Natural killer cell (primary cell): ENCODE results near the gene KRTAP12-2. TPM values are rescaled to one million over a fixed set of nuclear protein-coding genes. Genes with fewer than 3 reads are reported as not detected.

ENCODE experiments used
- ATAC-seq, 3 donors: fragments of 150-1000 bp in 2 of 3; fragments of 200-7000 bp in 1 of 3; cut with Tn5 transposase; 1 replicate in 1 of 3; 2 replicates in 2 of 3; pipeline ENCODE4 v1.10.0; 2021; ENCODE audit warnings: mild to moderate bottlenecking in 2 of 3, moderate library complexity in 2 of 3
- DNase-seq, 2 donors: peaks; one replicate each; pipeline versions ENCODE4 v3.0.0 to v3.0.0-alpha.2; 2013 to 2021; ENCODE audit warnings: mixed read lengths in 1 of 2
- H3K27ac ChIP-seq: one replicate; pipeline ENCODE4 v1.5.1; 2013; ENCODE audit warnings: mild to moderate bottlenecking, low read length
- H3K27me3 ChIP-seq: one replicate; pipeline ENCODE4 v1.6.1; 2013; ENCODE audit warnings: low read length; ENCODE audit not compliant: control insufficient read depth, insufficient read depth
- H3K36me3 ChIP-seq: one replicate; pipeline ENCODE4 v1.6.1; 2013; ENCODE audit warnings: low read length; ENCODE audit not compliant: control insufficient read depth, insufficient read depth
- H3K4me1 ChIP-seq: one replicate; pipeline ENCODE4 v1.6.1; 2013; ENCODE audit warnings: low read length; ENCODE audit not compliant: control insufficient read depth, insufficient read depth
- H3K4me3 ChIP-seq: one replicate; pipeline ENCODE4 v1.5.1; 2013; ENCODE audit warnings: low read length
- H3K9me3 ChIP-seq: one replicate; pipeline ENCODE4 v1.6.1; 2013; ENCODE audit warnings: low read length; ENCODE audit not compliant: control insufficient read depth, insufficient read depth
- H3K27ac Mint-ChIP-seq, 2 donors: one replicate each; pipeline ENCODE4 v1.8.0; 2022; ENCODE audit warnings: mild to moderate bottlenecking in 2 of 2, mixed read lengths in 2 of 2, moderate library complexity in 1 of 2
- H3K27me3 Mint-ChIP-seq, 2 donors: one replicate each; pipeline ENCODE4 v1.8.0; 2022; ENCODE audit warnings: low read depth in 2 of 2, mixed read lengths in 2 of 2
- H3K36me3 Mint-ChIP-seq: one replicate; pipeline ENCODE4 v1.8.0; 2022; ENCODE audit warnings: mixed read lengths
- H3K4me1 Mint-ChIP-seq, 2 donors: one replicate each; pipeline ENCODE4 v1.8.0; 2022; ENCODE audit warnings: mixed read lengths in 2 of 2
- H3K4me3 Mint-ChIP-seq: one replicate; pipeline ENCODE4 v1.8.0; 2022; ENCODE audit warnings: mild to moderate bottlenecking, moderate library complexity, mixed read lengths
- H3K9me3 Mint-ChIP-seq, 2 donors: one replicate each; pipeline ENCODE4 v1.8.0; 2022; ENCODE audit warnings: mixed read lengths in 2 of 2
- CTCF ChIP-seq: fragments of 200-600 bp; IDR thresholded peaks from one replicate; pipeline ENCODE4 v1.8.0; 2022; ENCODE audit warnings: antibody characterized with exemption
- WGBS: methylation state at CpG from one replicate; pipeline ENCODE4 v1.1.7; 2013; ENCODE audit warnings: missing lambda C conversion rate; ENCODE audit not compliant: insufficient coverage; 5-methylcytosine and 5-hydroxymethylcytosine counted together
- intact Hi-C: fragments of 100-400 bp; cut with micrococcal nuclease; formaldehyde crosslinking; loops from one replicate; pipeline ENCODE4 v1.14.2; 2022
- total RNA-seq, 4 donors: library from RNA; stranded (reverse); fragments of 120-200 nt in 1 of 4; gene quantifications; one replicate each; pipeline versions ENCODE4 v1.2.3 to v1.2.4, GENCODE V29; 2013 to 2022

The KRTAP12-2 gene
- total RNA-seq, 3 donors from 2014 or later (not counting 1 experiment from before 2014, with no cell fraction given) = not detected

GRCh38 chr21:44701023-44701400 lies 34.3 kb upstream of the KRTAP12-2 start:
- WGBS = 88% methylated on average over 13 of the region's 14 CpGs
- no peak overlapping the region for H3K27ac ChIP-seq
- ATAC-seq = no peak
- H3K36me3 ChIP-seq = no peaks in the 10 kb centered on the region
- H3K27ac Mint-ChIP-seq = no peak overlapping the region
- H3K36me3 Mint-ChIP-seq = peaks cover 13% of the 10 kb centered on the region
- H3K9me3 Mint-ChIP-seq = peaks cover 0 to 3% of the 10 kb centered on the region in 2 donors
- H3K4me3 ChIP-seq = no peak overlapping the region
- peaks cover 44% of the 10 kb centered on the region for H3K27me3 ChIP-seq
- peaks cover 5 to 23% of the 10 kb centered on the region in 2 donors for H3K4me1 Mint-ChIP-seq
- H3K4me1 ChIP-seq = peaks cover 2% of the 10 kb centered on the region
- H3K27me3 Mint-ChIP-seq = peaks cover 73 to 82% of the 10 kb centered on the region in 2 donors
- H3K9me3 ChIP-seq = peaks cover 5% of the 10 kb centered on the region
- DNase-seq = no peak
- intact Hi-C loops = no loop called here
- H3K4me3 Mint-ChIP-seq = no peak overlapping the region
- TF ChIP-seq CTCF = no peak

GRCh38 chr21:44700101-44701022 lies 33.6 kb upstream of the KRTAP12-2 start:
- no peaks in the 10 kb centered on the region for H3K9me3 Mint-ChIP-seq
- peaks cover 69 to 82% of the 10 kb centered on the region in 2 donors for H3K27me3 Mint-ChIP-seq
- TF ChIP-seq CTCF = no peak
- DNase-seq = no peak
- intact Hi-C loops = no loop called here
- ATAC-seq = no peak
- Histone ChIP-seq H3K9me3 (no peaks in the 10 kb centered on the region), H3K4me3 (no peak overlapping the region), H3K36me3 (no peaks in the 10 kb centered on the region), H3K27me3 (peaks cover 42% of the 10 kb centered on the region), H3K4me1 (no peaks in the 10 kb centered on the region), H3K27ac (no peak overlapping the region)
- H3K4me1 Mint-ChIP-seq = peaks cover 0 to 17% of the 10 kb centered on the region in 2 donors
- 56% methylated on average over 21 of the region's 21 CpGs for WGBS
- H3K36me3 Mint-ChIP-seq = peaks cover 6% of the 10 kb centered on the region
- H3K4me3 Mint-ChIP-seq = no peak overlapping the region
- H3K27ac Mint-ChIP-seq = no peak overlapping the region

GRCh38 chr21:44699502-44700001 lies 32.8 kb upstream of the KRTAP12-2 start:
- DNase-seq (no peak), ATAC-seq (no peak)
- no peak overlapping the region for H3K27ac ChIP-seq
- Mint-ChIP-seq H3K27ac (no peak overlapping the region), H3K9me3 (no peaks in the 10 kb centered on the region), H3K4me1 (peaks cover 0 to 17% of the 10 kb centered on the region in 2 donors), H3K27me3 (peaks cover 62 to 77% of the 10 kb centered on the region in 2 donors), H3K36me3 (no peaks in the 10 kb centered on the region), H3K4me3 (no peak overlapping the region)
- no peaks in the 10 kb centered on the region for H3K9me3 ChIP-seq
- H3K4me3 ChIP-seq = no peak overlapping the region
- H3K27me3 ChIP-seq = peaks cover 38% of the 10 kb centered on the region
- no peak for TF ChIP-seq CTCF
- no peaks in the 10 kb centered on the region for H3K36me3 ChIP-seq
- H3K4me1 ChIP-seq = no peaks in the 10 kb centered on the region
- intact Hi-C loops = no loop called here
- 56% methylated on average over 17 of the region's 17 CpGs for WGBS
